Neural progenitor cell (in vitro differentiated cells): ENCODE results near the gene IRX5. TPM values are rescaled to one million over a fixed set of nuclear protein-coding genes. Genes with fewer than 3 reads are reported as not detected.

Experiments used
- DNase-seq: peaks from one replicate; pipeline ENCODE4 v3.0.0-alpha.2; 2016; ENCODE audit warnings: low spot score
- H2AFZ ChIP-seq: fragments of 200-600 bp; sonication (generic); replicated peaks from 2 replicates; pipeline ENCODE4 v1.6.1; 2016; ENCODE audit warnings: antibody characterized with exemption
- H3F3A ChIP-seq: fragments of 200-600 bp; sonication (generic); 2 replicates; pipeline ENCODE4 v1.6.1; 2016; ENCODE audit warnings: antibody characterized with exemption, low read depth
- H3K27ac ChIP-seq: fragments of 200-600 bp; sonication (generic); 2 replicates; pipeline ENCODE4 v1.5.1; 2016; ENCODE audit warnings: mild to moderate bottlenecking
- H3K27me3 ChIP-seq: fragments of 200-600 bp; sonication (generic); 2 replicates; pipeline ENCODE4 v1.6.1; 2016; ENCODE audit warnings: mild to moderate bottlenecking, moderate library complexity
- H3K36me3 ChIP-seq: fragments of 200-600 bp; sonication (generic); 2 replicates; pipeline ENCODE4 v1.5.1; 2016
- H3K4me1 ChIP-seq: fragments of 200-600 bp; sonication (generic); 2 replicates; pipeline ENCODE4 v1.6.1; 2016; ENCODE audit warnings: mixed run types
- H3K4me2 ChIP-seq: fragments of 200-600 bp; sonication (generic); 2 replicates; pipeline ENCODE4 v1.6.1; 2016
- H3K4me3 ChIP-seq: fragments of 200-600 bp; sonication (generic); 2 replicates; pipeline ENCODE4 v1.5.1; 2016
- H3K79me2 ChIP-seq: fragments of 200-600 bp; sonication (generic); 2 replicates; pipeline ENCODE4 v1.6.1; 2016; ENCODE audit warnings: low read depth
- H3K9ac ChIP-seq: fragments of 200-600 bp; sonication (generic); 2 replicates; pipeline ENCODE4 v1.6.1; 2016
- H3K9me3 ChIP-seq: fragments of 200-600 bp; sonication (generic); 2 replicates; pipeline ENCODE4 v1.5.1; 2016; ENCODE audit warnings: low read depth
- H4K20me1 ChIP-seq: fragments of 200-600 bp; sonication (generic); 2 replicates; pipeline ENCODE4 v1.6.1; 2016; ENCODE audit warnings: low read depth
- H3K27ac Mint-ChIP-seq: 3 replicates; pipeline ENCODE4 v1.8.0; 2021; ENCODE audit warnings: mixed read lengths
- H3K27me3 Mint-ChIP-seq: 2 replicates; pipeline ENCODE4 v1.8.0; 2022; ENCODE audit warnings: low read depth, mild to moderate bottlenecking, inconsistent platforms, moderate library complexity, mixed read lengths; ENCODE audit not compliant: insufficient read depth
- H3K36me3 Mint-ChIP-seq: 3 replicates; pipeline ENCODE4 v1.8.0; 2021; ENCODE audit warnings: mixed read lengths
- H3K4me1 Mint-ChIP-seq: 3 replicates; pipeline ENCODE4 v1.8.0; 2021; ENCODE audit warnings: mixed read lengths
- H3K4me3 Mint-ChIP-seq: 3 replicates; pipeline ENCODE4 v1.8.0; 2021; ENCODE audit warnings: mild to moderate bottlenecking, moderate library complexity, mixed read lengths
- H3K9me3 Mint-ChIP-seq: 3 replicates; pipeline ENCODE4 v1.8.0; 2020; ENCODE audit warnings: mixed read lengths
- CTCF ChIP-seq: fragments of 200-600 bp; sonication (generic); IDR thresholded peaks from 2 replicates; pipeline ENCODE4 v1.5.1; 2017; ENCODE audit warnings: antibody characterized with exemption, mild to moderate bottlenecking
- EZH2 ChIP-seq: fragments of 200-600 bp; sonication (generic); IDR thresholded peaks from 2 replicates; pipeline ENCODE4 v1.6.1; 2017; ENCODE audit warnings: antibody characterized with exemption, mild to moderate bottlenecking, moderate library complexity
- EZH2phosphoT487 ChIP-seq: fragments of 200-600 bp; sonication (generic); IDR thresholded peaks from 2 replicates; pipeline ENCODE4 v1.6.1; 2017; ENCODE audit warnings: antibody characterized with exemption
- total RNA-seq: library from RNA; depleted of rRNA; stranded (reverse); fragments of >200 nt; gene quantifications from 2 replicates; pipeline ENCODE4 v1.2.3, GENCODE V29; 2015; ENCODE audit warnings: low replicate concordance

Gene IRX5
- total RNA-seq, 1 donor from 2014 or later: 1.6 TPM

GRCh38 chr16:54928016-54928356 is 2.7 kb upstream of the IRX5 start:
- H3K4me3 ChIP-seq: peak overlapping the region; percentile 79
- H3K27ac ChIP-seq: no peak overlapping the region
- H3K9ac ChIP-seq: no peak overlapping the region
- H3K27me3 ChIP-seq: peaks cover 42% of the 10 kb centered on the region
- peaks cover 15% of the 10 kb centered on the region for H3K27me3 Mint-ChIP-seq
- no peak for TF ChIP-seq EZH2phosphoT487
- TF ChIP-seq CTCF: no peak
- TF ChIP-seq EZH2: no peak
- peak overlapping the region; percentile 92 for H3K4me3 Mint-ChIP-seq
- H3K79me2 ChIP-seq: peaks cover 45% of the 10 kb centered on the region
- H4K20me1 ChIP-seq: peaks cover 43% of the 10 kb centered on the region
- H3K27ac Mint-ChIP-seq: peak overlapping the region; percentile 97
- H3F3A ChIP-seq: peaks cover 28% of the 10 kb centered on the region
- peaks cover 27% of the 10 kb centered on the region for H3K4me1 ChIP-seq
- no peaks in the 10 kb centered on the region for H3K9me3 Mint-ChIP-seq
- H3K4me1 Mint-ChIP-seq: peaks cover 32% of the 10 kb centered on the region
- DNase-seq: peak; percentile 51
- peak overlapping the region; percentile 71 for H3K4me2 ChIP-seq
- no peaks in the 10 kb centered on the region for H3K9me3 ChIP-seq
- H2AFZ ChIP-seq: no peak overlapping the region
- H3K36me3 Mint-ChIP-seq: peaks cover 4% of the 10 kb centered on the region
- H3K36me3 ChIP-seq: no peaks in the 10 kb centered on the region

GRCh38 chr16:54928411-54929089 is 2.1 kb upstream of the IRX5 start:
- peaks cover 42% of the 10 kb centered on the region for H4K20me1 ChIP-seq
- H3K27ac Mint-ChIP-seq: peak overlapping the region; percentile 97
- DNase-seq: peak; percentile 55
- peaks cover 5% of the 10 kb centered on the region for H3K36me3 Mint-ChIP-seq
- peak overlapping the region; percentile 79 for H3K4me3 ChIP-seq
- H3K4me2 ChIP-seq: peak overlapping the region; percentile 71
- H3K4me1 ChIP-seq: peaks cover 27% of the 10 kb centered on the region
- no peaks in the 10 kb centered on the region for H3K9me3 Mint-ChIP-seq
- H3K36me3 ChIP-seq: no peaks in the 10 kb centered on the region
- peak overlapping the region; percentile 94 for H2AFZ ChIP-seq
- peaks cover 45% of the 10 kb centered on the region for H3K79me2 ChIP-seq
- peak overlapping the region; percentile 99 for H3K4me3 Mint-ChIP-seq
- H3K9me3 ChIP-seq: no peaks in the 10 kb centered on the region
- peaks cover 17% of the 10 kb centered on the region for H3K27me3 Mint-ChIP-seq
- no peak overlapping the region for H3K9ac ChIP-seq
- no peak overlapping the region for H3K27ac ChIP-seq
- peaks cover 27% of the 10 kb centered on the region for H3F3A ChIP-seq
- no peak for TF ChIP-seq EZH2
- no peak for TF ChIP-seq CTCF
- no peak for TF ChIP-seq EZH2phosphoT487
- H3K27me3 ChIP-seq: peaks cover 48% of the 10 kb centered on the region
- H3K4me1 Mint-ChIP-seq: peaks cover 31% of the 10 kb centered on the region

- Mint-ChIP-seq H3K9me3 (no peaks in the 10 kb centered on the region), H3K4me1 (peaks cover 36% of the 10 kb centered on the region), H3K27ac (peak overlapping the region; percentile 67), H3K4me3 (peak overlapping the region; percentile 99), H3K36me3 (peaks cover 8% of the 10 kb centered on the region), H3K27me3 (peaks cover 21% of the 10 kb centered on the region)
- Histone ChIP-seq H3K9me3 (no peaks in the 10 kb centered on the region), H3K9ac (no peak overlapping the region), H3K27me3 (peaks cover 56% of the 10 kb centered on the region), H3K27ac (no peak overlapping the region), H3K36me3 (no peaks in the 10 kb centered on the region), H3K4me1 (peaks cover 19% of the 10 kb centered on the region), H3F3A (peaks cover 35% of the 10 kb centered on the region), H3K79me2 (peaks cover 42% of the 10 kb centered on the region), H2AFZ (peak overlapping the region; percentile 92), H3K4me2 (peak overlapping the region; percentile 96), H3K4me3 (peak overlapping the region; percentile 79), H4K20me1 (peaks cover 49% of the 10 kb centered on the region)
- peak; percentile 48 for TF ChIP-seq EZH2
- TF ChIP-seq EZH2phosphoT487: no peak
- TF ChIP-seq CTCF: peak; percentile 42
- peak; percentile 100 for DNase-seq
These were observed 1.3 kb upstream of the IRX5 start for GRCh38 chr16:54929090-54930004.
